Ovary (tissue), 9 donors: ENCODE measurements around the gene TRIM41. TPM values are rescaled to one million over a fixed set of nuclear protein-coding genes. Genes with fewer than 3 reads are reported as not detected.

ENCODE experiments used
- DNase-seq, 5 donors: peaks; one replicate each; pipeline ENCODE4 v3.0.0-alpha.2; 2019 to 2020
- H3K27ac ChIP-seq, 2 donors: fragments of 200-600 bp; one replicate each; pipeline versions ENCODE4 v1.5.1 to v1.8.0; 2019 to 2022
- H3K27me3 ChIP-seq: fragments of 200-600 bp; one replicate; pipeline ENCODE4 v1.8.0; 2022
- H3K36me3 ChIP-seq: fragments of 200-600 bp; sonication (generic); one replicate; pipeline ENCODE4 v1.5.1; 2019
- H3K4me1 ChIP-seq: one replicate; pipeline ENCODE4 v1.8.1; 2013; ENCODE audit warnings: mild to moderate bottlenecking, moderate library complexity; ENCODE audit not compliant: insufficient read depth
- H3K4me3 ChIP-seq: fragments of 200-600 bp; sonication (generic); one replicate; pipeline ENCODE4 v1.5.1; 2017
- H3K9me3 ChIP-seq, 2 donors: fragments of 200-600 bp in 1 of 2; sonication (generic) in 1 of 2; one replicate each; pipeline versions ENCODE4 v1.5.1 to v1.8.1; 2013 to 2019; ENCODE audit warnings: mild to moderate bottlenecking in 1 of 2, moderate library complexity in 1 of 2
- EP300 ChIP-seq: sonication (generic); formaldehyde crosslinking; IDR thresholded peaks from one replicate; pipeline ENCODE4 v1.6.1; 2017; ENCODE audit warnings: antibody characterized with exemption
- POLR2A ChIP-seq: fragments of 450-650 bp; IDR thresholded peaks from one replicate; pipeline ENCODE4 v1.6.1; 2017; ENCODE audit warnings: antibody characterized with exemption, mild to moderate bottlenecking, moderate library complexity
- WGBS, 3 donors: extraction: QIAGEN DNeasy Blood & Tissue Kit in 1 of 3; methylation state at CpG; one replicate each; pipeline versions ENCODE4 v1.1.5 to v1.1.7; 2013 to 2017; 5-methylcytosine and 5-hydroxymethylcytosine counted together
- intact Hi-C, 4 donors: fragments of 100-400 bp; cut with DNase I; formaldehyde crosslinking; loops; one replicate each; pipeline versions ENCODE4 v1.11.0 to v1.15.1; 2022 to 2023
- polyA plus RNA-seq, 2 donors: library from polyadenylated mRNA; stranded (reverse); fragments of 200-250 nt in 1 of 2; fragments of 350-450 nt in 1 of 2; fragmentation: Illumina TruSeq in 1 of 2; extraction: RNeasy Lipid Tissue Mini Kit (QIAGEN cat#74804) in 1 of 2; gene quantifications; one replicate each; pipeline ENCODE4 v1.2.3, GENCODE V29; 2013 to 2014
- total RNA-seq, 7 donors: library from RNA; depleted of rRNA in 2 of 7; stranded (reverse); fragments of >200 nt in 2 of 7; fragmentation: NEBNext Ultra II Directional in 3 of 7; extraction: Animal tissue kit (Norgen Biotek cat#: 25700) in 3 of 7; gene quantifications; one replicate each; pipeline versions ENCODE4 v1.1.0 to v1.2.4, GENCODE V29; 2016 to 2023
- TF ChIP-seq, protein P1 (sequence below), 3 donors: fragments of 450-650 bp in 2 of 3; fragments of 200-600 bp in 1 of 3; IDR thresholded peaks; one replicate each; pipeline versions ENCODE4 v1.5.1 to v1.8.0; 2016 to 2022; ENCODE audit warnings: antibody characterized with exemption in 3 of 3, mild to moderate bottlenecking in 1 of 3
- donor health status: DM: no; HTN: no; CAD: no; lungs with moderate emphysema.
- donor health status: DM: no; HTN: no; CAD: no.
- donor health status: Bipolar disorder and iron deficiency.
- donor health status: DM: yes; HTN: yes; CAD: no.
- donor health status: DM: no; HTN: no; CAD: no.
- donor health status: DM: yes; HTN: yes; CAD: no.

Gene TRIM41
- total and polyA plus RNA-seq, 9 donors, result 8.2 to 22.7 (median 15.4) TPM

DNA sequence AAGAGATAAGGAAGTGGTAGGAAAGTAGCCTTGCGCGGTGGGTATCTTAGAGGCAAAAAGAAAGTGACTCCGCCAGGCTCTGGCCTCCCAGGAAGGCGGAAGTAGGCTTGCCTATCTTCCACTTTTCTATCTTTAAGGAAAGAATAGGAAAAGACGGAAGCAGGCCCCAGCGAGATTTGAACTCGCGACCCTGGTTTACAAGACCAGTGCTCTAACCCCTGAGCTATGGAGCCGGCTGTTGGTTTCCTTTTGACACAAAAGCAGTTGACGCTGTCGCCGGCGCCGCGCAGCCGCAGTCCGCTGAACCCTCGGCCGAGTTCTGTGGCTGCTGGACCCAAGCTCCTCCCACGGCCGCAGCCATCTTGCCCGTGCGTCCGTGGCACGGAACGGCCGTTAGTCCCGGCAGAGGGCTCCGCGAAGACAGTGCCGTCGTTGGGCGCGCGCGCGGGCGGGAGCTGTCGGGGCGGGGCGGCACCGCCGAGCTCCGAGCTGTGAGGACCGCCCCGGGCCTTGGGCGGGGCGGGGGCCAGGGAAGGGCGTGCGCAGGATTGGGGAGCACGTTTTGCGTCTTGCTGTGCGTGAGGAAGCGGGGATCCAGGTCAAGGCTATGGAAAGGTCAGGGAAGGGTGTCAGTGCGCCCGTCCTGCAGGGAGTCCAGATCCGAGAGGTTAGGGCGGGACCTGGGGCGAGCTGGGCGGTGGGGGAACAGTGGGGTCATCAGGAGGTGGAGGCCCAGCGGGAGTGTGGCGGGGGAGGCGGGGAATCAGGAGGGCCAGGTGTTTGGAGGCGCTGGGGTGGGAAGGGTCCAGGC, 31.4 kb upstream of the TRIM41 start:
- Histone ChIP-seq H3K4me1 (peaks cover 8% of the 10 kb centered on the region), H3K27ac (peak overlapping the region; percentile 75 to 91), H3K36me3 (no peaks in the 10 kb centered on the region), H3K27me3 (no peaks in the 10 kb centered on the region), H3K4me3 (peak overlapping the region; percentile 79), H3K9me3 (no peaks in the 10 kb centered on the region)
- intact Hi-C loops, result loop anchor here in 1 of 4 donors (2.0 kb wide), 1 partner anchor 25 kb away; no protein-coding TSS in a partner anchor
- peak; percentile 93 to 99 (median 97) for DNase-seq
- WGBS, 3 donors, result 0 to 1% (median 1%) methylated on average over 52 to 64 of the region's 64 CpGs
- TF ChIP-seq, protein P1, sequence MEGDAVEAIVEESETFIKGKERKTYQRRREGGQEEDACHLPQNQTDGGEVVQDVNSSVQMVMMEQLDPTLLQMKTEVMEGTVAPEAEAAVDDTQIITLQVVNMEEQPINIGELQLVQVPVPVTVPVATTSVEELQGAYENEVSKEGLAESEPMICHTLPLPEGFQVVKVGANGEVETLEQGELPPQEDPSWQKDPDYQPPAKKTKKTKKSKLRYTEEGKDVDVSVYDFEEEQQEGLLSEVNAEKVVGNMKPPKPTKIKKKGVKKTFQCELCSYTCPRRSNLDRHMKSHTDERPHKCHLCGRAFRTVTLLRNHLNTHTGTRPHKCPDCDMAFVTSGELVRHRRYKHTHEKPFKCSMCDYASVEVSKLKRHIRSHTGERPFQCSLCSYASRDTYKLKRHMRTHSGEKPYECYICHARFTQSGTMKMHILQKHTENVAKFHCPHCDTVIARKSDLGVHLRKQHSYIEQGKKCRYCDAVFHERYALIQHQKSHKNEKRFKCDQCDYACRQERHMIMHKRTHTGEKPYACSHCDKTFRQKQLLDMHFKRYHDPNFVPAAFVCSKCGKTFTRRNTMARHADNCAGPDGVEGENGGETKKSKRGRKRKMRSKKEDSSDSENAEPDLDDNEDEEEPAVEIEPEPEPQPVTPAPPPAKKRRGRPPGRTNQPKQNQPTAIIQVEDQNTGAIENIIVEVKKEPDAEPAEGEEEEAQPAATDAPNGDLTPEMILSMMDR (IDR thresholded peaks at IDR 0.05), result peak in 1 of 3 donors; percentile 17
- TF ChIP-seq EP300 (no peak), POLR2A (peak; percentile 84)

DNA sequence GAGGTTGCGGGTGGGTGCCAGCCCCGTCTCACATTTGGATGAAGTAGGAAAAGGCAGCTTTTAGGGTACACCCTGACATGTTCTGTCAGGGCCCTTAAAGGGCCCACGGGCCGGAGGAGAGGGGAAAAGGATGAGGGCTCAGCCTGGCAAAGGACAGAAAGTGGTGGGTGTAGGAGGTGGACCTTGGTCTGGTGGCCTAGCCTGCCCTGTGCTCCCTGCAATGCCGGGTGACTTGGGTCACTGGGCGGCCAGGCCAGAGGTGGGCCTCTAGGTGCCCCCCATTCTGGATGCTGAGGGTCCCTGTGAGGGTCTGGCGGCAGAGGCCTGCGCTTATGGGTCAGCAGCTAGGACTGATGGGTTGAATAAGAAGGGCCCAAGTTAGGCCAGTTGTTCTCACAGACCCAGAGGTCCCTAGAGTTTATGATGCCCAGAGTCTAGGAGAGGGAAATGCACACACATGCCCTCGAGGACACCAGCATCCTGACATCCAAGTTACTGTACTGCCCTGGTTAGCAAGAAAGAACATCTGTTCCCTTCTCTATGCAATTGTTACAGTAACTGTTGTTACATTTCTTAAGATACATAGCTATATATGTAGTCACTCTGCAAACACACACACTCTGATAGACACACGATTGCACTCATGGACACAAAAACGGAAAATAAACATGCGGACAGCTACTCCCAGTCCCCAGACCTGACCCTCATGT, 30.6 kb upstream of the TRIM41 start:
- no peak for TF ChIP-seq EP300
- no peak for TF ChIP-seq POLR2A
- 42 to 56% (median 49%) methylated on average over 12 of the region's 12 CpGs for WGBS, 3 donors
- Histone ChIP-seq H3K9me3 (no peaks in the 10 kb centered on the region), H3K36me3 (no peaks in the 10 kb centered on the region), H3K4me1 (peaks cover 7% of the 10 kb centered on the region), H3K4me3 (peak overlapping the region; percentile 79), H3K27ac (peak overlapping the region; percentile 75 to 91), H3K27me3 (no peaks in the 10 kb centered on the region)
- intact Hi-C loops, result no loop called here
- DNase-seq, result peak in 1 of 5 donors; percentile 50

DNA sequence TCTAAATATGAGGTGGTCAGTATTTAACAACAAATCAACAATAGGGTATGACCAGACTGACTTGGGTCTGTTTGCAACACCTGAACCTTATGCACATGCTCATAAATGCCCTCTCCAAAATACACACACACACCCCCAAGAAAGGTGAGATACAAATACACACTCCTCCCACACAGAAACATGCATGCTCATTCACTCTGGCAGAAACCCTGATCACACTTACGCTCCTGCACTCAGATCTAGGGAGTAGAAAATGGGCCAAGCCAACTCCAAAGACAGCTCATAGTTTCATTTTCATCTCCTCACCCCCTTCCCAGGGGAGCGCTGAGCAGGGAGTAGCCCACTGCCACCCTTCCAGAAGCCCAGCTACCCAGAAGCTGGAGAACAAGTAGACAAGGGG, 29.4 kb upstream of the TRIM41 start:
- H3K4me3 ChIP-seq, result no peak overlapping the region
- H3K9me3 ChIP-seq, result no peaks in the 10 kb centered on the region
- WGBS, 3 donors, result 84 to 93% (median 88%) methylated on average over 2 of the region's 2 CpGs
- H3K36me3 ChIP-seq, result no peaks in the 10 kb centered on the region
- no peak for DNase-seq
- no peak overlapping the region for H3K27ac ChIP-seq
- intact Hi-C loops, result no loop called here
- TF ChIP-seq POLR2A, result no peak
- no peaks in the 10 kb centered on the region for H3K27me3 ChIP-seq
- peaks cover 7% of the 10 kb centered on the region for H3K4me1 ChIP-seq

DNA sequence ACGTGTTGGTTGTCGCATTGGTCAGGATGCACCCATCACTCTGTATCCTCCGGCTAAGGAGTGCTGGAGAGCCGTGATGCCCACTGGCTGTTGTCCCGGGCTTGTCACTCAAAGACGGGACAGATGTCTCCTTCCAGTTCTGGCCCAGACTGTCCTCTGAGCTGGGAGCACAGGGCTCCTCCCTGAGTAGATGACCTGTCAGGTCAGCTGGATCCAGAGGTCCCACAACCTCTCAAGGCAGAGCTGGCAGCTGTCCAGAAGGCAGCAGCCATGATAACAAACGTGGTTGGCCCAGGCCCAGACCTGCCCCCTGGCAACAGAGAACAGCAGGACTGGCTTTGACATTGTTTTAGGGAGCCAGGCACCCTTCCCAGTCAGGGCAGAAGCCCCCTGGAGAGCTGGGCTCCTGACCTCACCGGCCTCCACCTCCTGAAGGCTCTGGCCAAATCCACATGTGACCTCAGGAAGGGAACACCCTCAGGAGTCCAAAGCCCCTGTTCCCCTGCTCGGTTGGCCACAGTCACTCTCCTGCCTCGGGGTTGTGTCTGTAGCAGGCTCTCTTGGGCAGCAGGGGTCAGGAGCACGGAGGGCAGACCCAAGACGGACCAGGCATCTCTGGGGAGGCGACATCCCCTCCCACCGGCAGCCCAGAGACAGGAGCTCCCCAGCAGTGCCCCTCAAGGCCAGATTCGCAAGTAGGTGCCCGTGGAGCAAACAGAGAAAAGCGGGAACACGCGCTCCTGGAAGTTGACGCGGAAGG, 28.4 kb upstream of the TRIM41 start:
- intact Hi-C loops, result no loop called here

More for the DNA sequence above, 28.4 kb upstream of the TRIM41 start:
- Histone ChIP-seq H3K4me1 (peaks cover 7% of the 10 kb centered on the region), H3K9me3 (no peaks in the 10 kb centered on the region), H3K27ac (no peak overlapping the region), H3K4me3 (no peak overlapping the region), H3K27me3 (no peaks in the 10 kb centered on the region), H3K36me3 (no peaks in the 10 kb centered on the region)
- DNase-seq, result peak in 2 of 5 donors; percentile 59 to 64
- TF ChIP-seq, protein P1 (IDR thresholded peaks at IDR 0.05), result no peak
- TF ChIP-seq EP300 (no peak), POLR2A (no peak)
- WGBS, 3 donors, result 57 to 64% (median 63%) methylated on average over 21 of the region's 21 CpGs
